ENCODE measurements around the gene RASGRP1.

GRCh38 chr15:38610748-38611147, 46.1 kb upstream of the RASGRP1 start:
- TF ChIP-seq EZH2 (IDR thresholded peaks at IDR 0.05; ENCODE audit: borderline replicate concordance, low read length), result no peak
- TF ChIP-seq CTCF (IDR thresholded peaks at IDR 0.05; ENCODE audit: low read length), result no peak
